Calu3 (cell line): ENCODE data around the gene ASB9. TPM values are rescaled to one million over a fixed set of nuclear protein-coding genes. Genes with fewer than 3 reads are reported as not detected.

Source experiments
- BruUV-seq: library from RNA; stranded (reverse); fragments of 400-500 nt; replicated peaks from 2 replicates; lab custom pipeline; 2021; lab: Mats Ljungman, UMichigan
- CTCF ChIA-PET: fragments of 300-600 bp; sonication (Branson Sonifier 250); formaldehyde crosslinking; loops from one replicate; lab custom pipeline; 2022; ENCODE audit warnings: antibody characterized with exemption; lab: Charles Lee
- DNase-seq: peaks from one replicate; pipeline ENCODE4 v3.0.0; 2022
- H3K27ac Mint-ChIP-seq: one replicate; pipeline ENCODE4 v1.8.0; 2022; ENCODE audit warnings: mixed read lengths; ENCODE audit not compliant: unreplicated experiment
- H3K27me3 Mint-ChIP-seq: one replicate; pipeline ENCODE4 v1.8.0; 2022; ENCODE audit warnings: mixed read lengths; ENCODE audit not compliant: unreplicated experiment
- H3K36me3 Mint-ChIP-seq: one replicate; pipeline ENCODE4 v1.8.0; 2022; ENCODE audit warnings: mild to moderate bottlenecking, moderate library complexity, mixed read lengths; ENCODE audit not compliant: insufficient read depth, unreplicated experiment
- H3K4me1 Mint-ChIP-seq: one replicate; pipeline ENCODE4 v1.8.0; 2022; ENCODE audit warnings: mild to moderate bottlenecking, low read depth, mixed read lengths; ENCODE audit not compliant: unreplicated experiment
- H3K4me3 Mint-ChIP-seq: one replicate; pipeline ENCODE4 v1.8.0; 2022; ENCODE audit warnings: mild to moderate bottlenecking, low read depth, moderate library complexity, mixed read lengths; ENCODE audit not compliant: unreplicated experiment
- H3K9me3 Mint-ChIP-seq: one replicate; pipeline ENCODE4 v1.8.0; 2022; ENCODE audit warnings: low read depth, mixed read lengths; ENCODE audit not compliant: unreplicated experiment
- CTCF ChIP-seq: fragments of 200-600 bp; IDR thresholded peaks from one replicate; pipeline ENCODE4 v1.8.0; 2022; ENCODE audit warnings: antibody characterized with exemption; ENCODE audit not compliant: unreplicated experiment
- intact Hi-C: fragments of 100-400 bp; cut with micrococcal nuclease; formaldehyde crosslinking; loops from one replicate; pipeline ENCODE4 v1.10.0; 2022; ENCODE audit not compliant: unreplicated experiment
- total RNA-seq: library from RNA; stranded (reverse); gene quantifications from 2 replicates; pipeline ENCODE4 v1.2.3, GENCODE V29; 2022

ASB9 gene
- total RNA-seq, 1 experiment from 2014 or later = 12.2 TPM

- no peaks in the 10 kb centered on the region for H3K27me3 Mint-ChIP-seq
- no TSS peak for BruUV-seq
- no peaks in the 10 kb centered on the region for H3K36me3 Mint-ChIP-seq
- no peak overlapping the region for H3K4me3 Mint-ChIP-seq
- no peak for TF ChIP-seq CTCF
- intact Hi-C loops = no loop called here
- CTCF ChIA-PET = no interaction called here
- no peak overlapping the region for H3K27ac Mint-ChIP-seq
- DNase-seq = no peak
- no peaks in the 10 kb centered on the region for H3K4me1 Mint-ChIP-seq
- H3K9me3 Mint-ChIP-seq = no peaks in the 10 kb centered on the region
These were observed 34.9 kb downstream of the ASB9 start for GRCh38 chrX:15235001-15235400.

GRCh38 chrX:15233416-15234015 lies 36.4 kb downstream of the ASB9 start:
- Mint-ChIP-seq H3K4me3 (no peak overlapping the region), H3K27me3 (no peaks in the 10 kb centered on the region), H3K9me3 (no peaks in the 10 kb centered on the region), H3K4me1 (no peaks in the 10 kb centered on the region), H3K27ac (no peak overlapping the region), H3K36me3 (no peaks in the 10 kb centered on the region)
- no peak for TF ChIP-seq CTCF
- CTCF ChIA-PET = no interaction called here
- BruUV-seq = no TSS peak
- intact Hi-C loops = no loop called here
- DNase-seq = no peak

- BruUV-seq = no TSS peak
- TF ChIP-seq CTCF = no peak
- CTCF ChIA-PET = no interaction called here
- no peaks in the 10 kb centered on the region for H3K36me3 Mint-ChIP-seq
- intact Hi-C loops = no loop called here
- no peak overlapping the region for H3K4me3 Mint-ChIP-seq
- H3K9me3 Mint-ChIP-seq = no peaks in the 10 kb centered on the region
- H3K4me1 Mint-ChIP-seq = no peaks in the 10 kb centered on the region
- H3K27me3 Mint-ChIP-seq = no peaks in the 10 kb centered on the region
- no peak overlapping the region for H3K27ac Mint-ChIP-seq
- DNase-seq = no peak
These were observed 45.1 kb downstream of the ASB9 start for GRCh38 chrX:15224747-15225146.

- no peaks in the 10 kb centered on the region for H3K4me1 Mint-ChIP-seq
- CTCF ChIA-PET = no interaction called here
These were observed 48.6 kb downstream of the ASB9 start for GRCh38 chrX:15221321-15221720.

More at GRCh38 chrX:15221321-15221720, 48.6 kb downstream of the ASB9 start:
- Mint-ChIP-seq H3K4me3 (no peak overlapping the region), H3K9me3 (no peaks in the 10 kb centered on the region), H3K27me3 (no peaks in the 10 kb centered on the region), H3K36me3 (no peaks in the 10 kb centered on the region), H3K27ac (no peak overlapping the region)
- no TSS peak for BruUV-seq
- DNase-seq = no peak
- no peak for TF ChIP-seq CTCF
- intact Hi-C loops = no loop called here
